ENCODE data around the gene PALD1. TPM values are rescaled to one million over a fixed set of nuclear protein-coding genes. Genes with fewer than 3 reads are reported as not detected.

The PALD1 gene
- total and polyA plus RNA-seq, 2 of the 4 experiments (the other 2 are of a cell fraction) = 0.12 to 0.18 TPM

DNA sequence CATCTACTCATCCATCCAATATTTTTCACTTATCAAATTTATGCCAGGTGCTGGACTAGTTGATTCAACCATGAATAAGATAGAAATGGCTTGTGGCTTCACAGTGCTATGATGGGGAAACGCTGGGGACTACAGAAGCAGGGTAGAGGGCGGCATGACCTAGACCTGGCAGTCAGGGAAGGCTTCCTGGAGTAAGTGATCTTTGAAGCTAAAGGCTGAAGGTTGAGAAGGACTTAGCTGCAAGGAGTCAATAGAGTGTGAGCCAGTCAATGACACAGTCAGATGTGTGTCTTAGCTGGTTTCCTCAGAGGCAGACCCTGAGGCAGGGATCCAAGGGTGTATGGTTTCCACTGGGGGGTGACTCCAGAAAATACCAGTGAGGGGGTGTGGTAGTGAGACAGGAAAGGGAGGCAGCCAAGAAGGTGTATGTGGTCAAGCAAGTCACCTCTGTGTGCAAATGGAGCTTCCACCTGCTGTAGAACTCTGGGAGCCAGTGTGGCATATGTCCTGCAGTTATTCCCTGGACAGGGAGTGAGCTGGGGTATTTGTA, 113.7 kb downstream of the PALD1 start:
- Histone ChIP-seq H3K4ac (ENCODE audit: low read depth, low read length) (no peak overlapping the region), H4K20me1 (ENCODE audit: insufficient read depth, low read length) (no peaks in the 10 kb centered on the region), H3K14ac (replicated peaks; ENCODE audit: low read depth, low read length) (no peak overlapping the region), H3K27me3 (ENCODE audit: control insufficient read depth, insufficient read depth, low read length) (peaks cover 36% of the 10 kb centered on the region), H3K18ac (ENCODE audit: low read depth, low read length) (no peak overlapping the region), H3K9me1 (ENCODE audit: insufficient read depth, low read length) (0 out of 2 replicates have a peak, but pooled peaks cover 3% of the 10 kb centered on the region), H3K79me1 (ENCODE audit: low read depth in 1 of 2, low read length in 2 of 2) (no peaks in the 10 kb centered on the region), H2BK120ac (ENCODE audit: low read depth, low read length) (no peak overlapping the region), H2BK5ac (ENCODE audit: low read depth, low read length, poor library complexity, severe bottlenecking) (no peak overlapping the region), H4K5ac (ENCODE audit: low read depth, low read length) (no peak overlapping the region), H2AFZ (replicated peaks; ENCODE audit: low read length, poor library complexity) (no peak overlapping the region), H2AK9ac (replicated peaks; ENCODE audit: low read depth, low read length, poor library complexity) (no peak overlapping the region), H4K8ac (ENCODE audit: low read depth in 2 of 2, low read length in 2 of 2) (no peak overlapping the region), H3K4me1 (ENCODE audit: control insufficient read depth, insufficient read depth, low read length) (peaks cover 3% of the 10 kb centered on the region; the same call in 1 of the 2 replicates), H4K91ac (ENCODE audit: insufficient read depth, low read depth, low read length) (no peak overlapping the region), H2AK5ac (ENCODE audit: low read depth, low read length) (no peak overlapping the region), H3K9me3 (ENCODE audit: control insufficient read depth, insufficient read depth, low read length) (no peaks in the 10 kb centered on the region), H3K4me3 (ENCODE audit: insufficient read depth, low read depth, low read length) (no peak overlapping the region), H3K27ac (ENCODE audit: insufficient read depth, low read length) (no peak overlapping the region), H2BK20ac (ENCODE audit: low read depth, low read length) (no peak overlapping the region), H2BK15ac (ENCODE audit: low read depth, low read length) (no peak overlapping the region), H3K36me3 (ENCODE audit: control insufficient read depth, insufficient read depth, low read length) (no peaks in the 10 kb centered on the region), H3K23ac (ENCODE audit: low read depth, low read length) (no peak overlapping the region), H3K56ac (ENCODE audit: extremely low read depth, insufficient read depth, low read length) (no peak overlapping the region), H3K4me2 (ENCODE audit: low read depth, low read length) (no peak overlapping the region), H3K9ac (ENCODE audit: low read depth, low read length) (no peak overlapping the region)
- TF ChIP-seq BHLHE40 (IDR thresholded peaks at IDR 0.05; ENCODE audit: low read depth, low read length) = no peak
- TF ChIP-seq MAZ (IDR thresholded peaks at IDR 0.05; ENCODE audit: borderline replicate concordance, low read depth, low read length) = no peak
- TF ChIP-seq CEBPB (IDR thresholded peaks at IDR 0.05; ENCODE audit: low read depth, low read length) = no peak
- TF ChIP-seq RAD21 (IDR thresholded peaks at IDR 0.05; ENCODE audit: low read length) = no peak
- no peak for TF ChIP-seq SMC3 (IDR thresholded peaks at IDR 0.05; ENCODE audit: low read depth, low read length)
- TF ChIP-seq FOS (IDR thresholded peaks at IDR 0.05; ENCODE audit: low read depth, low read length) = no peak
- no peak for TF ChIP-seq MAFK (IDR thresholded peaks at IDR 0.05; ENCODE audit: low read depth, low read length)
- no peak for TF ChIP-seq USF2 (IDR thresholded peaks at IDR 0.05; ENCODE audit: low read depth, low read length)
- TF ChIP-seq, protein P1, sequence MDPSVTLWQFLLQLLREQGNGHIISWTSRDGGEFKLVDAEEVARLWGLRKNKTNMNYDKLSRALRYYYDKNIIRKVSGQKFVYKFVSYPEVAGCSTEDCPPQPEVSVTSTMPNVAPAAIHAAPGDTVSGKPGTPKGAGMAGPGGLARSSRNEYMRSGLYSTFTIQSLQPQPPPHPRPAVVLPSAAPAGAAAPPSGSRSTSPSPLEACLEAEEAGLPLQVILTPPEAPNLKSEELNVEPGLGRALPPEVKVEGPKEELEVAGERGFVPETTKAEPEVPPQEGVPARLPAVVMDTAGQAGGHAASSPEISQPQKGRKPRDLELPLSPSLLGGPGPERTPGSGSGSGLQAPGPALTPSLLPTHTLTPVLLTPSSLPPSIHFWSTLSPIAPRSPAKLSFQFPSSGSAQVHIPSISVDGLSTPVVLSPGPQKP (IDR thresholded peaks at IDR 0.05; ENCODE audit: borderline replicate concordance, low read depth, low read length) = no peak
- no peak for TF ChIP-seq RFX5 (IDR thresholded peaks at IDR 0.05; ENCODE audit: low read depth, low read length)
- TF ChIP-seq NFE2L2 (IDR thresholded peaks at IDR 0.05; ENCODE audit: low read depth, low read length) = no peak
- TF ChIP-seq MXI1 (IDR thresholded peaks at IDR 0.05; ENCODE audit: borderline replicate concordance, low read depth, low read length) = no peak
- no peak for TF ChIP-seq CHD1 (IDR thresholded peaks at IDR 0.05; ENCODE audit: low read depth, low read length)
- TF ChIP-seq CTCF (conservative IDR thresholded peaks at IDR 0.05; ENCODE audit: low read depth, low read length) = no peak
- TF ChIP-seq POLR2A (IDR thresholded peaks at IDR 0.05; ENCODE audit: low read depth, low read length) = no peak
- TF ChIP-seq RCOR1 (IDR thresholded peaks at IDR 0.05; ENCODE audit: insufficient replicate concordance, low read length) = no peak
- 65% methylated on average over 2 of the region's 2 CpGs; no CpG with 5 or more reads in 1 of the 2 experiments for WGBS, 2 experiments (ENCODE audit: extremely low coverage in 2 of 2, insufficient read length in 1 of 2)
- in situ Hi-C loops (cut with MboI; ENCODE audit: low sequenced_read_pairs) = no loop called here
- dilution Hi-C loops (cut with HindIII; ENCODE audit: low sequenced_read_pairs, unreplicated experiment) = no loop called here
- intact Hi-C loops (cut with micrococcal nuclease) = no loop called here
- DNase-seq = no peak
- ChIA-PET POLR2A (ENCODE audit: unreplicated experiment) (no interaction called here), CTCF (interaction anchor here (0.7 kb wide), 1 partner anchor 167 kb away, joined by 3 read pairs; no protein-coding TSS in a partner anchor)
- BruUV-seq (replicated peaks) = no TSS peak
- ATAC-seq (ENCODE audit: low read depth) = no peak

Measured in IMR-90 (cell line).